CD4-positive, alpha-beta memory T cell (primary cell): Measurements from ENCODE around the gene RERE. TPM values are rescaled to one million over a fixed set of nuclear protein-coding genes. Genes with fewer than 3 reads are reported as not detected.

Experiments used
- CTCF ChIA-PET: fragments of 350-600 bp; sonication (Branson Sonifier 250); formaldehyde crosslinking; loops from one replicate; lab custom pipeline; 2021; ENCODE audit warnings: inconsistent platforms; ENCODE audit not compliant: partially characterized antibody; lab: Charles Lee
- POLR2A ChIA-PET: fragments of 350-600 bp; sonication (Branson Sonifier 250); formaldehyde crosslinking; loops from one replicate; lab custom pipeline; 2021; ENCODE audit not compliant: partially characterized antibody; lab: Charles Lee
- DNase-seq, 5 donors: peaks; one replicate each; pipeline versions ENCODE4 v3.0.0 to v3.0.0-alpha.2; 2020 to 2022; ENCODE audit warnings: mixed read lengths in 1 of 5
- H3K27ac ChIP-seq: one replicate; pipeline ENCODE4 v1.7.0; 2013; ENCODE audit warnings: low read depth, low read length
- H3K27me3 ChIP-seq: 2 replicates; pipeline ENCODE4 v1.7.0; 2013; ENCODE audit warnings: mild to moderate bottlenecking, low read length, moderate library complexity; ENCODE audit not compliant: insufficient read depth
- H3K36me3 ChIP-seq: 2 replicates; pipeline ENCODE4 v1.7.0; 2013; ENCODE audit warnings: mild to moderate bottlenecking, low read length, moderate library complexity; ENCODE audit not compliant: insufficient read depth
- H3K4me1 ChIP-seq: 2 replicates; pipeline ENCODE4 v1.7.0; 2013; ENCODE audit warnings: mild to moderate bottlenecking, low read length, moderate library complexity; ENCODE audit not compliant: insufficient read depth
- H3K4me3 ChIP-seq, 2 donors: one replicate each; pipeline ENCODE4 v1.7.0; 2013; ENCODE audit warnings: low read length in 2 of 2, mild to moderate bottlenecking in 1 of 2
- H3K9me3 ChIP-seq, 2 donors: one replicate each; pipeline ENCODE4 v1.7.0; 2013; ENCODE audit warnings: low read length in 2 of 2, control low read depth in 1 of 2; ENCODE audit not compliant: control insufficient read depth in 1 of 2
- H3K27ac Mint-ChIP-seq, 7 donors: one replicate each; pipeline ENCODE4 v1.8.0; 2020 to 2021; ENCODE audit warnings: mixed read lengths in 7 of 7, mild to moderate bottlenecking in 6 of 7, inconsistent platforms in 3 of 7, moderate library complexity in 3 of 7
- H3K27me3 Mint-ChIP-seq, 2 donors: one replicate each; pipeline ENCODE4 v1.8.0; 2020 to 2021; ENCODE audit warnings: mixed read lengths in 2 of 2
- H3K36me3 Mint-ChIP-seq, 2 donors: one replicate each; pipeline ENCODE4 v1.8.0; 2020 to 2021; ENCODE audit warnings: mixed read lengths in 2 of 2, inconsistent platforms in 1 of 2, mild to moderate bottlenecking in 1 of 2
- H3K4me1 Mint-ChIP-seq, 4 donors: one replicate each; pipeline ENCODE4 v1.8.0; 2020 to 2021; ENCODE audit warnings: mixed read lengths in 4 of 4, mild to moderate bottlenecking in 1 of 4
- H3K4me3 Mint-ChIP-seq, 8 donors: one replicate each; pipeline ENCODE4 v1.8.0; 2020 to 2021; ENCODE audit warnings: mixed read lengths in 8 of 8, mild to moderate bottlenecking in 7 of 8, moderate library complexity in 6 of 8, inconsistent platforms in 3 of 8
- H3K9me3 Mint-ChIP-seq, 8 donors: one replicate each; pipeline ENCODE4 v1.8.0; 2020 to 2021; ENCODE audit warnings: mixed read lengths in 8 of 8, mild to moderate bottlenecking in 5 of 8, inconsistent platforms in 3 of 8, moderate library complexity in 1 of 8
- intact Hi-C: fragments of 100-400 bp; cut with micrococcal nuclease; formaldehyde crosslinking; loops from one replicate; pipeline ENCODE4 v1.15.1; 2023
- polyA plus RNA-seq, 2 donors: library from polyadenylated mRNA; unstranded; fragments of 300-500 nt; fragmentation: Illumina TruSeq; gene quantifications; one replicate each; pipeline ENCODE4 v1.2.3, GENCODE V29; 2021
- total RNA-seq, 2 experiments: library from RNA; stranded (reverse); gene quantifications; one replicate each; pipeline ENCODE4 v1.2.3, GENCODE V29; 2021

The RERE gene
- total and polyA plus RNA-seq, 4 experiments from 2014 or later = 0.38 to 117 (median 60.3) TPM

- Histone ChIP-seq H3K36me3 (peaks cover 11% of the 10 kb centered on the region), H3K27me3 (no peaks in the 10 kb centered on the region), H3K4me3 (no peak overlapping the region), H3K4me1 (no peaks in the 10 kb centered on the region), H3K9me3 (no peaks in the 10 kb centered on the region), H3K27ac (no peak overlapping the region)
- CTCF ChIA-PET = interaction anchor here (0.7 to 5.1 kb wide), 14 partner anchors 21 to 377 kb away, joined by 3 to 100 read pairs (median 7); no protein-coding TSS in a partner anchor
- no peak for DNase-seq
- Mint-ChIP-seq H3K4me1 (peaks cover 2 to 14% (median 3%) of the 10 kb centered on the region in 4 donors), H3K27ac (peak overlapping the region in 1 of 7 donors; percentile 57), H3K4me3 (no peak overlapping the region), H3K36me3 (peaks cover 8 to 20% of the 10 kb centered on the region in 2 donors), H3K9me3 (peaks cover 0 to 5% (median 0%) of the 10 kb centered on the region in 8 donors), H3K27me3 (peaks cover 0 to 2% of the 10 kb centered on the region in 2 donors)
- intact Hi-C loops = loop anchor here (1.0 to 5.0 kb wide), 4 partner anchors 319 to 543 kb away; no protein-coding TSS in a partner anchor
- POLR2A ChIA-PET = interaction anchor here (1.5 kb wide), 1 partner anchor 319 kb away, joined by 4 read pairs; no protein-coding TSS in a partner anchor
Observed at GRCh38 chr1:8349961-8350360, 467.5 kb downstream of the RERE start.

- Mint-ChIP-seq H3K27me3 (peaks cover 0 to 2% of the 10 kb centered on the region in 2 donors), H3K36me3 (peaks cover 5 to 15% of the 10 kb centered on the region in 2 donors), H3K4me1 (peaks cover 2 to 14% (median 3%) of the 10 kb centered on the region in 4 donors), H3K9me3 (peaks cover 0 to 5% (median 0%) of the 10 kb centered on the region in 8 donors), H3K4me3 (peak overlapping the region in 1 of 8 donors; percentile 55), H3K27ac (peak overlapping the region in 3 of 7 donors; percentile 35 to 61 (median 57))
- no peaks in the 10 kb centered on the region for H3K27me3 ChIP-seq
- H3K4me3 ChIP-seq = no peak overlapping the region
- intact Hi-C loops = loop anchor here (1.0 to 5.0 kb wide), 4 partner anchors 318 to 542 kb away; no protein-coding TSS in a partner anchor
- no peaks in the 10 kb centered on the region for H3K4me1 ChIP-seq
- ChIA-PET POLR2A (interaction anchor here (1.3 kb wide), 1 partner anchor 334 kb away, joined by 6 read pairs; no protein-coding TSS in a partner anchor), CTCF (interaction anchor here (0.6 to 5.1 kb wide), 11 partner anchors 31 to 377 kb away, joined by 3 to 100 read pairs (median 7); partner anchors contain the start of gene SLC45A1)
- no peak for DNase-seq
- peaks cover 6% of the 10 kb centered on the region for H3K36me3 ChIP-seq
- no peaks in the 10 kb centered on the region for H3K9me3 ChIP-seq
- no peak overlapping the region for H3K27ac ChIP-seq
Observed at GRCh38 chr1:8349473-8349865, 468.0 kb downstream of the RERE start.

- Mint-ChIP-seq H3K4me1 (peaks cover 2 to 14% (median 4%) of the 10 kb centered on the region in 4 donors), H3K4me3 (no peak overlapping the region), H3K27ac (peak overlapping the region in 3 of 7 donors; percentile 13 to 61 (median 59)), H3K36me3 (peaks cover 2 to 13% of the 10 kb centered on the region in 2 donors), H3K27me3 (peaks cover 0 to 2% of the 10 kb centered on the region in 2 donors), H3K9me3 (peaks cover 0 to 5% (median 0%) of the 10 kb centered on the region in 8 donors)
- intact Hi-C loops = loop anchor here (1.0 to 5.0 kb wide), 4 partner anchors 318 to 542 kb away; no protein-coding TSS in a partner anchor
- Histone ChIP-seq H3K4me3 (no peak overlapping the region), H3K27me3 (no peaks in the 10 kb centered on the region), H3K4me1 (no peaks in the 10 kb centered on the region), H3K27ac (no peak overlapping the region), H3K9me3 (no peaks in the 10 kb centered on the region), H3K36me3 (peaks cover 5% of the 10 kb centered on the region)
- ChIA-PET POLR2A (interaction anchor here (1.3 kb wide), 1 partner anchor 334 kb away, joined by 6 read pairs; no protein-coding TSS in a partner anchor), CTCF (interaction anchor here (0.6 to 5.1 kb wide), 10 partner anchors 31 to 378 kb away, joined by 3 to 100 read pairs (median 6); partner anchors contain the start of gene SLC45A1)
- DNase-seq = peak; percentile 58 to 71 (median 64)
Observed at GRCh38 chr1:8348777-8349472, 468.5 kb downstream of the RERE start.

GRCh38 chr1:8348047-8348776 is 469.2 kb downstream of the RERE start:
- H3K4me3 Mint-ChIP-seq = no peak overlapping the region
- DNase-seq = no peak
- H3K4me1 ChIP-seq = no peaks in the 10 kb centered on the region
- ChIA-PET CTCF (interaction anchor here (1.0 to 5.1 kb wide), 5 partner anchors 33 to 335 kb away, joined by 3 to 100 read pairs (median 22); no protein-coding TSS in a partner anchor), POLR2A (interaction anchor here (1.3 kb wide), 1 partner anchor 333 kb away, joined by 6 read pairs; no protein-coding TSS in a partner anchor)
- peaks cover 0 to 2% of the 10 kb centered on the region in 2 donors for H3K27me3 Mint-ChIP-seq
- intact Hi-C loops = loop anchor here (5.0 kb wide), 1 partner anchor 541 kb away; no protein-coding TSS in a partner anchor
- H3K36me3 Mint-ChIP-seq = peaks cover 0 to 9% of the 10 kb centered on the region in 2 donors
- no peaks in the 10 kb centered on the region for H3K9me3 ChIP-seq
- no peak overlapping the region for H3K4me3 ChIP-seq
- H3K36me3 ChIP-seq = no peaks in the 10 kb centered on the region
- H3K27ac ChIP-seq = no peak overlapping the region
- no peaks in the 10 kb centered on the region for H3K27me3 ChIP-seq
- H3K4me1 Mint-ChIP-seq = peaks cover 2 to 14% (median 4%) of the 10 kb centered on the region in 4 donors
- H3K9me3 Mint-ChIP-seq = peaks cover 0 to 6% (median 0%) of the 10 kb centered on the region in 8 donors
- no peak overlapping the region for H3K27ac Mint-ChIP-seq

- ChIA-PET CTCF (interaction anchor here (0.6 to 2.9 kb wide), 3 partner anchors 52 to 365 kb away, joined by 3 to 21 read pairs (median 5); no protein-coding TSS in a partner anchor), POLR2A (no interaction called here)
- Mint-ChIP-seq H3K9me3 (peaks cover 0 to 4% (median 0%) of the 10 kb centered on the region in 8 donors), H3K36me3 (peaks cover 0 to 3% of the 10 kb centered on the region in 2 donors), H3K27ac (no peak overlapping the region), H3K4me3 (no peak overlapping the region), H3K27me3 (peaks cover 0 to 2% of the 10 kb centered on the region in 2 donors), H3K4me1 (peaks cover 2 to 14% (median 4%) of the 10 kb centered on the region in 4 donors)
- no peaks in the 10 kb centered on the region for H3K4me1 ChIP-seq
- no peak overlapping the region for H3K4me3 ChIP-seq
- H3K27ac ChIP-seq = no peak overlapping the region
- no peaks in the 10 kb centered on the region for H3K36me3 ChIP-seq
- no peaks in the 10 kb centered on the region for H3K27me3 ChIP-seq
- no peak for DNase-seq
- intact Hi-C loops = loop anchor here (5.0 kb wide), 1 partner anchor 540 kb away; no protein-coding TSS in a partner anchor
- no peaks in the 10 kb centered on the region for H3K9me3 ChIP-seq
Observed at GRCh38 chr1:8347635-8348034, 469.8 kb downstream of the RERE start.

- peaks cover 0 to 2% of the 10 kb centered on the region in 2 donors for H3K27me3 Mint-ChIP-seq
- peak overlapping the region in 1 of 7 donors; percentile 57 for H3K27ac Mint-ChIP-seq
- ChIA-PET CTCF (interaction anchor here (0.5 to 2.9 kb wide), 5 partner anchors 271 to 363 kb away, joined by 3 to 21 read pairs (median 4); no protein-coding TSS in a partner anchor), POLR2A (no interaction called here)
- peaks cover 2 to 6% (median 4%) of the 10 kb centered on the region in 4 donors for H3K4me1 Mint-ChIP-seq
- no peak overlapping the region for H3K27ac ChIP-seq
- no peaks in the 10 kb centered on the region for H3K36me3 ChIP-seq
- H3K9me3 ChIP-seq = no peaks in the 10 kb centered on the region
- no peaks in the 10 kb centered on the region for H3K4me1 ChIP-seq
- H3K36me3 Mint-ChIP-seq = no peaks in the 10 kb centered on the region
- no peak overlapping the region for H3K4me3 ChIP-seq
- no peak overlapping the region for H3K4me3 Mint-ChIP-seq
- peaks cover 0 to 4% (median 0%) of the 10 kb centered on the region in 8 donors for H3K9me3 Mint-ChIP-seq
- DNase-seq = no peak
- no peaks in the 10 kb centered on the region for H3K27me3 ChIP-seq
- intact Hi-C loops = loop anchor here (5.0 kb wide), 1 partner anchor 539 kb away; no protein-coding TSS in a partner anchor
Observed at GRCh38 chr1:8345621-8346415, 471.6 kb downstream of the RERE start.
